GOT3 (cell line): ENCODE measurements around the gene ERC2.

Experiments used
- DNase-seq: peaks from one replicate; lab custom pipeline; 2025; ENCODE audit warnings: mixed read lengths; lab: John Stamatoyannopoulos, UW

ERC2 gene

DNA sequence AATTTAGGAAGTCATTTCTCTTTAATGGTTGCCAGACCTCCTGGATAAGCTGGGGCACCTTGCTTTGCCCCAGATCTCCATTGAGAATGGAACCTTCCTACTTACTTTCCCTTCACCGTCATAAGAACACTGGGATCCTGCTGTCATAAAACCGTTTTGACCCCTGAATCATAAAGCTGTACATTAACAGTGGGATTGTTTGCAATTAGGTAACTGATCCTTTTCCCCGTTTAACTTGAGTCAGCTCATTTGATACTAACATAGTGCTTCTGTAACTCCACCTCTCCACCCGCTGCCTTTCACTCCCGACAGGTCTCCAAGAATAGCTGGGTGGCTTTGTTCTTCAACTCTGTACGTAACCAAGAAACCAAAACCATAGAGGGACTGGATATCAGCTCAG lies 673.0 kb downstream of the ERC2 start:
- DNase-seq, result no peak

- no peak for DNase-seq
Observed at GRCh38 chr3:55792742-55793141, 675.5 kb downstream of the ERC2 start.

DNA sequence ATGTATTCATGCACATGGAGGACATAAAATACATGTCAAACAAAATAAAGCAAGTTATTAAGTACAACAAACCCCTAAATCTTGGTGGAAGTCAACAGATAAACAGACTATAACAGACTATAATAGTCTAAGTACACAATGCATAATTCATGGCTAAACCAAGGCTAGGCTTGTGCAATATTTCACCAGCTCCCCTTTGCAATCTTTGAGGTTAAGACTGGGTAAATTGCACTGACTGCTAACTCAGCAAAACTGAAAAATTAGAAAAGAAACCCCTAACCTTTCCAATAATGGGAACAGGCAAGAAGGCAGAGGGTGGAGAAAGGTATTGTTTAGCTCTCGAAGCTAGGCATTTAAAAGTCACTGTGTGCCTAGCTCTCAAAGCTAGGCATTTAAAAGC lies 676.3 kb downstream of the ERC2 start:
- DNase-seq, result no peak

DNA sequence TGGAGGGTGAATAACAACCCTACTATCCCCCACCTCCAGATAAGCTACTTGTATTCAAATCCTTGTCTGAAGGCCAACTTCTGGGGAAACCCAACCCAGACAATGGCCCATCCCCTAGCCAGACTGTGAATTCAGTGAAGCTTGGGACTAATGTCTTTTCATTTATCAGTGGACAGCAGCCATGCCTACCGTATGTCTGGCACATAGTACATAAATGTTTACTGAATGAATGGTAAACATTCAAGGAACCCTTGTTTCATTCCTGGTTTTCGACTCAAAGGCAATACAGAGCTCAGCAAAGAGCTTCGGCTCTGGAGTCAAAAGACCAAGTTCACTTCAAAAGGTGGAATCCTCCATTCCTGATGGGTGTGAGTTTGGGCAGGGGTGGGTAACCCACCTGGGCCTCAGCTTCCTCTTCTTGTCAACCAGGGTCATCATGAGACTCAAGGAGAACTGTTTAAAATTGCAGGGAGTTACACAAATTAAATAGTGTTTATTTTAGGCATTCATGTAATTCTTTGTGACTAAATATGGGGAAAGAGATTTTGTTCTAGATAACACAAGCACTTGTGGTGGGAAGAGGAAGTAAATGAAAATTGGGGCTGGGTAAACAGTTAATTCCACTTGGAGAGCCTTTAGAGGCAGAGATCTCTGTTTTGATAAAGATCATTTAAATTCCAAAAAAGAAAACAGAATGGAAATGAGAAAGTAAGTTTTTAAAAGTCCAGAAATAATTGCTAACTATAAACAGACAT lies 677.5 kb downstream of the ERC2 start:
- no peak for DNase-seq

DNA sequence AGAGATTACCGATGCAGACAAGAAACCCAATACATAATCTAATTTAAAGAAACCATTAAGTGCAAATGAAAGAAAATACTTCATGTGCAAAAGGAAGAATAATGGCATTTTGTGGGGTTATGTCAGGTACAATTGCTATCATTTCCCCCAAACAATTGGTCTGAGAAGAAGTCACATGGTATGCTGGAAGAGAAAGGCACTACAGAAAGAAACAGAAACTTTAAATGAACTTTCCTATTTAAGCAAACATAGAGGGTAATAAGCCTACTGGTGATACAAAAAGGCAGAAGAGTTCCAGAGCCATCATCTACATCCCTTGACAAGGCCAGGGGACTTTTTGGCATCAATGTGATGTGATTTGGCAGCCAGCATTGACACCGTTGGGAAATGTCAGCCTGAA lies 678.8 kb downstream of the ERC2 start:
- DNase-seq, result no peak

DNA sequence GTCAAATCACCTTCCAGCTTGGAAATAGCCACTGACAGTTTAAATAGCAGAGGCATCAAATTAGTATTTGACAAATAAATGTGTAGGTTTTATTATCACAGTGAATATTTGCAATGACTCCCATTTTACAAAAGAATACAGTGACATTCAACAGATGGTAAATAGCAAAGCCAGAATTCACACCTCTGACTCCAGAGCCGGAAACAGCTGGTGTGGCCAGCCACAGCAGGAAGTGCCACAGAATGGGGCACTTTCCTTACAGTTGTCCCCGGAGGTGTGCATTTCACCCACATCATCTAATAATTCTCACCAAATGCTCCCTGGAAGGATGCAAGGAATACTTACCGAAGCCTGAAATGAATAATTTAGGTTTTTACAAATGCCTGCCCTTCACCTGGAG lies 685.5 kb downstream of the ERC2 start:
- no peak for DNase-seq

GRCh38 chr3:55782351-55782750 lies 685.9 kb downstream of the ERC2 start:
- DNase-seq, result no peak

- DNase-seq, result no peak
Observed at GRCh38 chr3:55780913-55781312, 687.4 kb downstream of the ERC2 start.

DNA sequence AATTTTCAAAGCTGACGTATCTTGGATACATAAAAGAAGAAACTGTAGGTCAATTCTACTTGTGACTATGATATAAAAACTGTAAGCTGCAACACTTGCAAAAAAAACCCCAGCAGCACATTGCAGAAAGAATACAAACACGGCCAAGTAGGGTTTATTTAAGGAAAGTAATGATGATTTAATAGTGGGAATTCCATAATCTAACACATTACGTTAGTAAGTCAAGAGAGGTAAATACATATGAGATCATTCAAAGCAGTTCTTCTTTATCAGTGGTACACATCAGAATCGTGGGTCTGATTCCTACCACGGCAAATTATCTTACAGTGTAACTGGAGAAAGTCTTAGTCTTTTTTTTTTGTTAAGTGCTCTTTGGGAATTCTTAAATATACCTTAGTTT lies 688.7 kb downstream of the ERC2 start:
- DNase-seq, result no peak

GRCh38 chr3:55775366-55776154 lies 692.7 kb downstream of the ERC2 start:
- DNase-seq, result no peak

- DNase-seq, result no peak
Observed at GRCh38 chr3:55774856-55775255, 693.4 kb downstream of the ERC2 start.

DNA sequence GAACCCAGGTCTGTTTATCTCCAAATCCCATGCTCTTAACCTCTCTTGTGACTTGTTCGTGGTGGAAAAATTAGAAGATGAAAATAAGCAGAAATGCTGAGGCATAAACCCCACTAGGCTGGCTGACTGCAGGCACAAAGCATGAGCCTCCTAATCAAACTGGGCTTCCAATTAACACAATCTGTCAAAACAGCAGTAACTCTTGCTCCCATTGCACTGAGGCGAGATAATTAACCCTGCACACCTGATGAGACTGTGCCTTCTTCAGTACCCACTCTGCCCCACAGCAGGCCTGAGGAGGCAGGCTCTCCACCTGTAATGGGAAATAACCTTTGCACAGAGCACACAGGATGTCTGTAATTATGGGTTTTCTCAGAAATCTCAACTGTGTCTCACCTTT lies 696.8 kb downstream of the ERC2 start:
- DNase-seq, result no peak

GRCh38 chr3:55770077-55770476 lies 698.2 kb downstream of the ERC2 start:
- DNase-seq, result no peak

- no peak for DNase-seq
Observed at GRCh38 chr3:55766753-55767152, 701.5 kb downstream of the ERC2 start.

- no peak for DNase-seq
Observed at GRCh38 chr3:55765906-55766701, 702.2 kb downstream of the ERC2 start.

DNA sequence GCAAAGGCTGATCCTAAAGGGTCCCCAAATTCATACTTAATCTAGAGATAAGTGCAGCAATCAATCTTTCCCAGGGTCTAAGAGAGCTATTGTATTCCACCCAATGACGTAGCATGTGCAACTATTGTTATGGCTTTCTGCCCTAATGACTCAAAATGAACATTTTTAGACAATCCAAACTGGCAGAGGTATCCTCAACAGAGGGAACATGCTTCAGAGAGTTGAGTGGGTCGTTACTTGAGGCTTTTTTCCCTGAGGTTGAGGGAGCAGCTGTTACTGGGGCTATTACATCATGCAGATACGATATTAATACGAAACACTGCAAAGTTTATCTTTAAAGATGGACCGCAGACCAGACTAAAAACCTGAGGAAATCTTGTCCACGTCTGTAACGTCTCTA lies 702.9 kb downstream of the ERC2 start:
- DNase-seq, result no peak

- DNase-seq, result no peak
Observed at GRCh38 chr3:55756976-55757375, 711.3 kb downstream of the ERC2 start.

GRCh38 chr3:55755516-55756205 lies 712.6 kb downstream of the ERC2 start:
- DNase-seq, result no peak

- no peak for DNase-seq
Observed at GRCh38 chr3:55752911-55753310, 715.4 kb downstream of the ERC2 start.

GRCh38 chr3:55751730-55752129 lies 716.5 kb downstream of the ERC2 start:
- DNase-seq, result no peak

DNA sequence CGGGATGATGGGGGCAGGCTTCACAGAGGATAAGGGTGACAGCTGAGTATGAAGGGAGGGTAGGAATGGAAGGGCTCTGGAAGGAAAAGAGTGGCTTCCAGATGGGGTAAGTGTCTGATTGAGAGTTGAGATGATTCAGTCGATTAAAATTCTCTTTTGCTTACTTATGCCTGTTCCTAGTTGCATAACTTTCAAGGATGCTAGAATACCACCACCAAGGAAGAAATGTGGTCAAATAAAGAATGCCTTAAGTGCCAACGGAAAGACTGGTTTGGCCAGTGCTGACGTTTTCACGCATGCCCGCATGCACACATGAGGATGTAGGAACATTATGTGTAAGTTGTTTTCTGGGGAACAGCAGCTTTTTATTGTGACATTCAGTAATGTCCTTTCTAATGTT lies 717.7 kb downstream of the ERC2 start:
- no peak for DNase-seq

- no peak for DNase-seq
Observed at GRCh38 chr3:55749036-55749435, 719.2 kb downstream of the ERC2 start.
